IMR-90 (cell line): Measurements from ENCODE around the gene TUBA3E. TPM values are rescaled to one million over a fixed set of nuclear protein-coding genes. Genes with fewer than 3 reads are reported as not detected.

Experiments
- ATAC-seq: fragments of 200-7000 bp; cut with Tn5 transposase; 2 replicates; pipeline ENCODE4 v1.9.1; 2020; ENCODE audit warnings: low read depth, mild to moderate bottlenecking, moderate library complexity
- BruUV-seq: library from RNA; stranded (reverse); fragments of 400-500 nt; replicated peaks from 2 replicates; lab custom pipeline; 2021; lab: Mats Ljungman, UMichigan
- CTCF ChIA-PET: fragments of 300-600 bp; formaldehyde crosslinking; extraction: SDS; loops from one replicate; lab custom pipeline; 2021; ENCODE audit warnings: antibody characterized with exemption; lab: Yijun Ruan, JAX
- POLR2A ChIA-PET: fragments of 300-600 bp; sonication (Branson Sonifier 250); formaldehyde crosslinking; loops from one replicate; lab custom pipeline; 2022; ENCODE audit warnings: antibody characterized with exemption; ENCODE audit not compliant: unreplicated experiment; lab: Charles Lee
- DNase-seq: peaks from one replicate; pipeline ENCODE4 v3.0.0; 2013
- H2AFZ ChIP-seq: replicated peaks from 2 replicates; pipeline ENCODE3; 2013; ENCODE audit warnings: low read length, mild to moderate bottlenecking; ENCODE audit not compliant: poor library complexity
- H2AK5ac ChIP-seq: 2 replicates; pipeline ENCODE4 v1.6.1; 2013; ENCODE audit warnings: low read depth, low read length, inconsistent platforms
- H2AK9ac ChIP-seq: replicated peaks from 2 replicates; pipeline ENCODE3; 2013; ENCODE audit warnings: mild to moderate bottlenecking, low read depth, low read length, moderate library complexity; ENCODE audit not compliant: poor library complexity
- H2BK120ac ChIP-seq: 2 replicates; pipeline ENCODE4 v1.6.1; 2013; ENCODE audit warnings: low read depth, low read length, inconsistent platforms
- H2BK15ac ChIP-seq: 3 replicates; pipeline ENCODE4 v1.6.1; 2013; ENCODE audit warnings: low read depth, low read length, inconsistent platforms
- H2BK20ac ChIP-seq: 2 replicates; pipeline ENCODE4 v1.6.1; 2013; ENCODE audit warnings: low read depth, mild to moderate bottlenecking, inconsistent platforms, low read length, moderate library complexity
- H2BK5ac ChIP-seq: 2 replicates; pipeline ENCODE4 v1.6.1; 2013; ENCODE audit warnings: mild to moderate bottlenecking, low read depth, low read length, inconsistent platforms; ENCODE audit not compliant: poor library complexity, severe bottlenecking
- H3K14ac ChIP-seq: replicated peaks from 2 replicates; pipeline ENCODE4 v1.6.1; 2013; ENCODE audit warnings: low read depth, low read length, inconsistent platforms
- H3K18ac ChIP-seq: 2 replicates; pipeline ENCODE4 v1.6.1; 2013; ENCODE audit warnings: low read depth, low read length, control low read depth
- H3K23ac ChIP-seq: 2 replicates; pipeline ENCODE4 v1.6.1; 2013; ENCODE audit warnings: low read depth, low read length, inconsistent platforms
- H3K27ac ChIP-seq: 2 replicates; pipeline ENCODE4 v1.5.1; 2013; ENCODE audit warnings: mild to moderate bottlenecking, control low read depth, low read length; ENCODE audit not compliant: insufficient read depth
- H3K27me3 ChIP-seq: 2 replicates; pipeline ENCODE4 v1.6.1; 2013; ENCODE audit warnings: low read length; ENCODE audit not compliant: control insufficient read depth, insufficient read depth
- H3K36me3 ChIP-seq: 2 replicates; pipeline ENCODE4 v1.6.1; 2013; ENCODE audit warnings: low read length, mixed read lengths; ENCODE audit not compliant: control insufficient read depth, insufficient read depth
- H3K4ac ChIP-seq: 2 replicates; pipeline ENCODE4 v1.6.1; 2013; ENCODE audit warnings: low read depth, low read length, inconsistent platforms
- H3K4me1 ChIP-seq: 2 replicates; pipeline ENCODE4 v1.6.1; 2013; ENCODE audit warnings: low read length, mixed read lengths; ENCODE audit not compliant: control insufficient read depth, insufficient read depth
- H3K4me2 ChIP-seq: 2 replicates; pipeline ENCODE4 v1.6.1; 2013; ENCODE audit warnings: low read depth, mild to moderate bottlenecking, control low read depth, low read length, moderate library complexity
- H3K4me3 ChIP-seq: 2 replicates; pipeline ENCODE4 v1.5.1; 2013; ENCODE audit warnings: low read depth, mild to moderate bottlenecking, control low read depth, low read length, moderate library complexity; ENCODE audit not compliant: insufficient read depth
- H3K56ac ChIP-seq: 2 replicates; pipeline ENCODE4 v1.6.1; 2013; ENCODE audit warnings: low read length, inconsistent platforms; ENCODE audit not compliant: insufficient read depth; ENCODE audit errors: extremely low read depth
- H3K79me1 ChIP-seq, 2 experiments: 2 replicates each; pipeline ENCODE4 v1.6.1; 2013; ENCODE audit warnings: low read length in 2 of 2, inconsistent platforms in 1 of 2, low read depth in 1 of 2
- H3K9ac ChIP-seq: 2 replicates; pipeline ENCODE4 v1.6.1; 2013; ENCODE audit warnings: low read depth, low read length, control low read depth
- H3K9me1 ChIP-seq: 2 replicates; pipeline ENCODE4 v1.6.1; 2013; ENCODE audit warnings: low read length, inconsistent platforms; ENCODE audit not compliant: insufficient read depth
- H3K9me3 ChIP-seq: 2 replicates; pipeline ENCODE4 v1.6.1; 2013; ENCODE audit warnings: low read length; ENCODE audit not compliant: control insufficient read depth, insufficient read depth
- H4K20me1 ChIP-seq: 2 replicates; pipeline ENCODE4 v1.6.1; 2013; ENCODE audit warnings: low read length, inconsistent platforms; ENCODE audit not compliant: insufficient read depth
- H4K5ac ChIP-seq: 2 replicates; pipeline ENCODE4 v1.6.1; 2013; ENCODE audit warnings: mild to moderate bottlenecking, low read depth, low read length, control low read depth
- H4K8ac ChIP-seq, 2 experiments: 2 replicates each; pipeline ENCODE4 v1.6.1; 2013; ENCODE audit warnings: low read depth in 2 of 2, low read length in 2 of 2, control low read depth in 1 of 2, inconsistent platforms in 1 of 2
- H4K91ac ChIP-seq: 2 replicates; pipeline ENCODE4 v1.6.1; 2013; ENCODE audit warnings: low read depth, low read length, inconsistent platforms; ENCODE audit not compliant: insufficient read depth
- CTCF ChIP-seq: conservative IDR thresholded peaks from 2 replicates; pipeline ENCODE4 v1.5.1; 2012; ENCODE audit warnings: mild to moderate bottlenecking, low read depth, low read length, improper control_type of control experiment
- MAZ ChIP-seq: IDR thresholded peaks from 2 replicates; pipeline ENCODE4 v1.6.1; 2012; ENCODE audit warnings: low read depth, mild to moderate bottlenecking, low read length, improper control_type of control experiment, moderate library complexity, borderline replicate concordance
- POLR2A ChIP-seq: IDR thresholded peaks from 2 replicates; pipeline ENCODE4 v1.6.1; 2012; ENCODE audit warnings: mild to moderate bottlenecking, low read depth, low read length
- RCOR1 ChIP-seq: IDR thresholded peaks from 2 replicates; pipeline ENCODE4 v1.6.1; 2012; ENCODE audit warnings: mild to moderate bottlenecking, low read length, improper control_type of control experiment; ENCODE audit not compliant: insufficient replicate concordance
- SMC3 ChIP-seq: fragments of 150-350 bp; IDR thresholded peaks from 2 replicates; pipeline ENCODE4 v1.6.1; 2016; ENCODE audit warnings: low read depth, mild to moderate bottlenecking, antibody characterized with exemption, low read length, moderate library complexity
- WGBS, 2 experiments: methylation state at CpG; one replicate each; pipeline versions ENCODE4 v1.1.5 to v1.1.7; 2013; ENCODE audit warnings: missing lambda C conversion rate in 2 of 2; ENCODE audit not compliant: insufficient read length in 1 of 2; ENCODE audit errors: extremely low coverage in 2 of 2; 5-methylcytosine and 5-hydroxymethylcytosine counted together
- dilution Hi-C: fragments of 300-500 bp; cut with HindIII; formaldehyde crosslinking; loops from one replicate; pipeline ENCODE4 v1.14.3; 2018; ENCODE audit warnings: low sequenced_read_pairs; ENCODE audit not compliant: unreplicated experiment
- in situ Hi-C: fragments of 300-500 bp; cut with MboI; formaldehyde crosslinking; loops from 3 replicates; pipeline ENCODE4 v1.14.3; 2019; ENCODE audit warnings: low sequenced_read_pairs, inconsistent platforms, mixed read lengths
- intact Hi-C: fragments of 100-400 bp; cut with micrococcal nuclease; formaldehyde crosslinking; loops from 2 replicates; pipeline ENCODE4 v1.10.0; 2022
- polyA plus RNA-seq, 3 experiments: library from polyadenylated mRNA; depleted of rRNA; stranded (reverse); fragments of >200 nt; gene quantifications; 2 replicates each; pipeline ENCODE4 v1.2.3, GENCODE V29; 2012; ENCODE audit warnings: low replicate concordance in 1 of 3
- total RNA-seq: library from RNA; depleted of rRNA; stranded (reverse); fragments of >200 nt; gene quantifications from 2 replicates; pipeline ENCODE4 v1.2.3, GENCODE V29; 2012

The TUBA3E gene
- total and polyA plus RNA-seq, 2 of the 4 experiments (the other 2 are of a cell fraction) = not detected

DNA sequence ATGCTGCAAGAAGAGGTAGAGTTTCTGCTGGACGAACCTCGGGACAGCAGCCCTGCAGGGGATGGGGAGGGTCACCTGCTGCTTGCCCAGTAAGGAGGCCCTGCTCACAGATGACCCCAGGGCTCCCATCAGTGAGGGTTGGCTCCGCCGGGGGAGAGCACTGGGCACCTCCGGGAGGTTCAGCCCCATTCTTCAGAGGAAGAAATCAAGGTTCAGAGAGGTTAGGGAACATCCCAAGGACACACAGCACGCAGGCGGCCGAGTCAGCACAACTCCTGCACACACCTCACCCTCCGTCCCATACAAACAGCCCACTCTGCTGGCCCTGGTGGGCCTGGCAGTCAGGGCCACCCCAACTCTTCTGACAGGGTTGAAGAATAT is 41.6 kb downstream of the TUBA3E start:
- H3K56ac ChIP-seq = no peak overlapping the region
- no peak overlapping the region for H3K18ac ChIP-seq
- in situ Hi-C loops = loop anchor here (25.0 kb wide), 1 partner anchor 1356 kb away; no protein-coding TSS in a partner anchor
- H4K91ac ChIP-seq = no peak overlapping the region
- no peak overlapping the region for H3K27ac ChIP-seq
- dilution Hi-C loops = no loop called here
- ATAC-seq (no peak), DNase-seq (no peak)
- no peaks in the 10 kb centered on the region for H3K79me1 ChIP-seq
- H3K4me1 ChIP-seq = no peaks in the 10 kb centered on the region
- no peak overlapping the region for H3K4ac ChIP-seq
- peaks cover 33% of the 10 kb centered on the region; the same call in 1 of the 2 replicates for H3K36me3 ChIP-seq
- no peak overlapping the region for H4K5ac ChIP-seq
- no peak overlapping the region for H2BK20ac ChIP-seq
- WGBS, 2 experiments = no CpG with 5 or more reads among the region's 9 CpGs
- no peak overlapping the region for H4K8ac ChIP-seq
- H2AK5ac ChIP-seq = no peak overlapping the region
- H3K14ac ChIP-seq = no peak overlapping the region
- no peak overlapping the region for H2BK15ac ChIP-seq
- no peaks in the 10 kb centered on the region for H4K20me1 ChIP-seq
- H2AFZ ChIP-seq = no peak overlapping the region
- ChIA-PET POLR2A (no interaction called here), CTCF (interaction anchor here (1.5 kb wide), 1 partner anchor 176 kb away, joined by 5 read pairs; no protein-coding TSS in a partner anchor)
- TF ChIP-seq RCOR1 (no peak), MAZ (no peak), POLR2A (no peak), SMC3 (no peak), CTCF (no peak)
- H2BK5ac ChIP-seq = no peak overlapping the region
- H3K9ac ChIP-seq = no peak overlapping the region
- H3K9me1 ChIP-seq = no peaks in the 10 kb centered on the region
- intact Hi-C loops = loop anchor here (1.0 kb wide), 1 partner anchor 176 kb away; no protein-coding TSS in a partner anchor
- no peaks in the 10 kb centered on the region for H3K27me3 ChIP-seq
- H2BK120ac ChIP-seq = no peak overlapping the region
- H3K4me2 ChIP-seq = no peak overlapping the region
- no peaks in the 10 kb centered on the region for H3K9me3 ChIP-seq
- BruUV-seq = no TSS peak
- no peak overlapping the region for H3K23ac ChIP-seq
- no peak overlapping the region for H3K4me3 ChIP-seq
- no peak overlapping the region for H2AK9ac ChIP-seq
